Measurements from ENCODE around the gene RNASEH2C. TPM values are rescaled to one million over a fixed set of nuclear protein-coding genes. Genes with fewer than 3 reads are reported as not detected.

RNASEH2C gene
- total and polyA plus RNA-seq, 2 of the 13 experiments (the other 11 are each of a cell fraction or from before 2014, with no cell fraction given): 27.4 to 50.9 TPM

- TF ChIP-seq, protein P1, sequence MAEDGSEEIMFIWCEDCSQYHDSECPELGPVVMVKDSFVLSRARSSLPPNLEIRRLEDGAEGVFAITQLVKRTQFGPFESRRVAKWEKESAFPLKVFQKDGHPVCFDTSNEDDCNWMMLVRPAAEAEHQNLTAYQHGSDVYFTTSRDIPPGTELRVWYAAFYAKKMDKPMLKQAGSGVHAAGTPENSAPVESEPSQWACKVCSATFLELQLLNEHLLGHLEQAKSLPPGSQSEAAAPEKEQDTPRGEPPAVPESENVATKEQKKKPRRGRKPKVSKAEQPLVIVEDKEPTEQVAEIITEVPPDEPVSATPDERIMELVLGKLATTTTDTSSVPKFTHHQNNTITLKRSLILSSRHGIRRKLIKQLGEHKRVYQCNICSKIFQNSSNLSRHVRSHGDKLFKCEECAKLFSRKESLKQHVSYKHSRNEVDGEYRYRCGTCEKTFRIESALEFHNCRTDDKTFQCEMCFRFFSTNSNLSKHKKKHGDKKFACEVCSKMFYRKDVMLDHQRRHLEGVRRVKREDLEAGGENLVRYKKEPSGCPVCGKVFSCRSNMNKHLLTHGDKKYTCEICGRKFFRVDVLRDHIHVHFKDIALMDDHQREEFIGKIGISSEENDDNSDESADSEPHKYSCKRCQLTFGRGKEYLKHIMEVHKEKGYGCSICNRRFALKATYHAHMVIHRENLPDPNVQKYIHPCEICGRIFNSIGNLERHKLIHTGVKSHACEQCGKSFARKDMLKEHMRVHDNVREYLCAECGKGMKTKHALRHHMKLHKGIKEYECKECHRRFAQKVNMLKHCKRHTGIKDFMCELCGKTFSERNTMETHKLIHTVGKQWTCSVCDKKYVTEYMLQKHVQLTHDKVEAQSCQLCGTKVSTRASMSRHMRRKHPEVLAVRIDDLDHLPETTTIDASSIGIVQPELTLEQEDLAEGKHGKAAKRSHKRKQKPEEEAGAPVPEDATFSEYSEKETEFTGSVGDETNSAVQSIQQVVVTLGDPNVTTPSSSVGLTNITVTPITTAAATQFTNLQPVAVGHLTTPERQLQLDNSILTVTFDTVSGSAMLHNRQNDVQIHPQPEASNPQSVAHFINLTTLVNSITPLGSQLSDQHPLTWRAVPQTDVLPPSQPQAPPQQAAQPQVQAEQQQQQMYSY (CRISPR knock-in tag; IDR thresholded peaks at IDR 0.05): no peak
These were observed 40.3 kb downstream of the RNASEH2C start (continued) for GRCh38 chr11:65680192-65680743.

DNA sequence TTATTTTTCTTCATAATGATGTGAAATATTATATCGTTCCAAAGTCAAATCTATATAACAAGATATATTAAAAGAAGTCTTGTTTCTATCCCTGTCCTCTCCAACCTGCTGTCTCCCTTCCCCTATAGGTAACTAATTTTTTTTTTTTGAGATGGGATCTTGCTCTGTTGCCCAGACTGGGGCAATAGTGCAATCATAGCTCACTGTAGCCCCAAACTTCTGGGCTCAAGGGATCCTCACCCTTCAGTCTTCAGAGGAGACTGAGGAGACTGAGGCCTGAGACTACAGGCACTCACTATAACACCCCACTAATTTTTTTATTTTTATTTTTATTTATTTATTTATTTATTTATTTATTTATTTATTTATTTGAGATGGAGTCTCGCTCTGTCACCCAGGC, 47.6 kb downstream of the RNASEH2C start:
- no peaks in the 10 kb centered on the region for H3K79me2 ChIP-seq (ENCODE audit: insufficient read depth, low read length)
- H3K27ac ChIP-seq (ENCODE audit: extremely low read length, insufficient read depth, low read length): no peak overlapping the region
- H3K4me1 ChIP-seq (ENCODE audit: insufficient read depth, low read length): no peaks in the 10 kb centered on the region
- CTCF ChIA-PET (ENCODE audit: low intra/inter-chr PET ratio, low total read pairs): no interaction called here
- H4K20me1 ChIP-seq (ENCODE audit: insufficient read depth, low read length): no peaks in the 10 kb centered on the region
- H2AFZ ChIP-seq (ENCODE audit: low read length): no peak overlapping the region
- no TSS peak for BruUV-seq (replicated peaks)
- H3K36me3 ChIP-seq (replicated peaks in 1 of 2; ENCODE audit: control insufficient read depth in 1 of 2, insufficient read depth in 2 of 2, low read length in 2 of 2): no peaks in the 10 kb centered on the region
- H3K27me3 ChIP-seq (ENCODE audit: control insufficient read depth in 1 of 2, insufficient read depth in 2 of 2, low read length in 2 of 2): no peaks in the 10 kb centered on the region
- no peak overlapping the region for H3K9ac ChIP-seq (ENCODE audit: insufficient read depth, low read depth, low read length)
- no peak overlapping the region for H3K4me3 ChIP-seq (replicated peaks in 1 of 3; ENCODE audit: insufficient read depth in 1 of 3, low read depth in 2 of 3, low read length in 3 of 3)
- intact Hi-C loops (cut with micrococcal nuclease; ENCODE audit: unreplicated experiment) (no loop called here), in situ Hi-C loops (cut with HindIII; ENCODE audit: extremely low pct_ligation_motif_present, low pct_unique_long_range_greater_than_20kb) (no loop called here)
- H3K4me2 ChIP-seq (ENCODE audit: low read depth, low read length): no peak overlapping the region
- 68% methylated on average over 2 of the region's 2 CpGs for WGBS (ENCODE audit: low lambda C conversion rate)
- no peak for ATAC-seq
- DNase-seq (ENCODE audit: low spot score): no peak
- POLR2A ChIA-PET: interaction anchor here (1.5 kb wide), 1 partner anchor 10 kb away, joined by 5 read pairs; the partner anchor contains the start of gene RELA
- H3K9me3 ChIP-seq (ENCODE audit: low read length): no peaks in the 10 kb centered on the region
- no peak for FAIRE-seq
- TF ChIP-seq MEIS2 (CRISPR knock-in tag; IDR thresholded peaks at IDR 0.05) (no peak), GABPB1 (CRISPR knock-in tag; IDR thresholded peaks at IDR 0.05) (no peak), ETS1 (CRISPR knock-in tag; IDR thresholded peaks at IDR 0.05) (no peak), FOXO1 (CRISPR knock-in tag; IDR thresholded peaks at IDR 0.05) (no peak), ZNF10 (CRISPR knock-in tag; IDR thresholded peaks at IDR 0.05; ENCODE audit: borderline replicate concordance, low read depth) (no peak), ZBTB8A (CRISPR knock-in tag; IDR thresholded peaks at IDR 0.05; ENCODE audit: borderline replicate concordance, low read depth) (no peak), ARNT (IDR thresholded peaks at IDR 0.05) (no peak), ZNF737 (CRISPR knock-in tag; IDR thresholded peaks at IDR 0.05; ENCODE audit: borderline replicate concordance) (no peak), SP5 (CRISPR knock-in tag; IDR thresholded peaks at IDR 0.05; ENCODE audit: borderline replicate concordance, low read depth) (no peak), NFE2 (CRISPR knock-in tag; IDR thresholded peaks at IDR 0.05) (no peak), ZNF841 (CRISPR knock-in tag; IDR thresholded peaks at IDR 0.05; ENCODE audit: borderline replicate concordance) (no peak), DNMT3B (CRISPR knock-in tag; conservative IDR thresholded peaks at IDR 0.05) (no peak)
- TF ChIP-seq, protein P2, sequence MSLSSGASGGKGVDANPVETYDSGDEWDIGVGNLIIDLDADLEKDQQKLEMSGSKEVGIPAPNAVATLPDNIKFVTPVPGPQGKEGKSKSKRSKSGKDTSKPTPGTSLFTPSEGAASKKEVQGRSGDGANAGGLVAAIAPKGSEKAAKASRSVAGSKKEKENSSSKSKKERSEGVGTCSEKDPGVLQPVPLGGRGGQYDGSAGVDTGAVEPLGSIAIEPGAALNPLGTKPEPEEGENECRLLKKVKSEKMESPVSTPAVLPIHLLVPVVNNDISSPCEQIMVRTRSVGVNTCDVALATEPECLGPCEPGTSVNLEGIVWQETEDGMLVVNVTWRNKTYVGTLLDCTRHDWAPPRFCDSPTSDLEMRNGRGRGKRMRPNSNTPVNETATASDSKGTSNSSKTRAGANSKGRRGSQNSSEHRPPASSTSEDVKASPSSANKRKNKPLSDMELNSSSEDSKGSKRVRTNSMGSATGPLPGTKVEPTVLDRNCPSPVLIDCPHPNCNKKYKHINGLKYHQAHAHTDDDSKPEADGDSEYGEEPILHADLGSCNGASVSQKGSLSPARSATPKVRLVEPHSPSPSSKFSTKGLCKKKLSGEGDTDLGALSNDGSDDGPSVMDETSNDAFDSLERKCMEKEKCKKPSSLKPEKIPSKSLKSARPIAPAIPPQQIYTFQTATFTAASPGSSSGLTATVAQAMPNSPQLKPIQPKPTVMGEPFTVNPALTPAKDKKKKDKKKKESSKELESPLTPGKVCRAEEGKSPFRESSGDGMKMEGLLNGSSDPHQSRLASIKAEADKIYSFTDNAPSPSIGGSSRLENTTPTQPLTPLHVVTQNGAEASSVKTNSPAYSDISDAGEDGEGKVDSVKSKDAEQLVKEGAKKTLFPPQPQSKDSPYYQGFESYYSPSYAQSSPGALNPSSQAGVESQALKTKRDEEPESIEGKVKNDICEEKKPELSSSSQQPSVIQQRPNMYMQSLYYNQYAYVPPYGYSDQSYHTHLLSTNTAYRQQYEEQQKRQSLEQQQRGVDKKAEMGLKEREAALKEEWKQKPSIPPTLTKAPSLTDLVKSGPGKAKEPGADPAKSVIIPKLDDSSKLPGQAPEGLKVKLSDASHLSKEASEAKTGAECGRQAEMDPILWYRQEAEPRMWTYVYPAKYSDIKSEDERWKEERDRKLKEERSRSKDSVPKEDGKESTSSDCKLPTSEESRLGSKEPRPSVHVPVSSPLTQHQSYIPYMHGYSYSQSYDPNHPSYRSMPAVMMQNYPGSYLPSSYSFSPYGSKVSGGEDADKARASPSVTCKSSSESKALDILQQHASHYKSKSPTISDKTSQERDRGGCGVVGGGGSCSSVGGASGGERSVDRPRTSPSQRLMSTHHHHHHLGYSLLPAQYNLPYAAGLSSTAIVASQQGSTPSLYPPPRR (CRISPR knock-in tag; IDR thresholded peaks at IDR 0.05; ENCODE audit: borderline replicate concordance): no peak
